NCI-H526 treated with DMSO at 0.1 percent for 48 hours (cell line): ENCODE measurements around the gene SLC2A13.
"Not testable (repeated sequence)": the region's sequence is repeated elsewhere in the genome, so short reads cannot be mapped to it uniquely, and the experiment has no call there.

Source experiments
- DNase-seq: peaks from one replicate; lab custom pipeline; 2025; lab: John Stamatoyannopoulos, UW

SLC2A13 gene

GRCh38 chr12:40034712-40035111, 71.2 kb downstream of the SLC2A13 start:
- DNase-seq = no peak

GRCh38 chr12:40034156-40034555, 71.7 kb downstream of the SLC2A13 start:
- no peak for DNase-seq

DNA sequence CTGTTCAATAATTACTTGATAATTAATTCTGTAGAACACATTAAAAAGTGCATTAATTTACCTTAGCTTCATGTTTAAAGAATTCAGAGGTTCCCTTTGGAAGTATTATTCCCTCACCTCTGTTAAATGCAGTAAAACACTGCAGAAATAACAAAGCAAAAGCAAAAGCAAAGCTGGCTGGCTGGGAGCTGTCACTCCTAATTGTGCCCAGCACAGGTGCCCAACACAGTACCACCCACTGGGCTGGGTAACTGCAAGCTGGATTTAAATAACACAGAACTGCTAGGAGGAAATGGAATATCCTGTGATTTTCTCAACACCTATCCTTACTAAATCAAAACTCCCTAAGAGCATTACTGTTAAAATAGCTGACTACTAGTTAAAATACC, 72.6 kb downstream of the SLC2A13 start:
- DNase-seq = no peak

DNA sequence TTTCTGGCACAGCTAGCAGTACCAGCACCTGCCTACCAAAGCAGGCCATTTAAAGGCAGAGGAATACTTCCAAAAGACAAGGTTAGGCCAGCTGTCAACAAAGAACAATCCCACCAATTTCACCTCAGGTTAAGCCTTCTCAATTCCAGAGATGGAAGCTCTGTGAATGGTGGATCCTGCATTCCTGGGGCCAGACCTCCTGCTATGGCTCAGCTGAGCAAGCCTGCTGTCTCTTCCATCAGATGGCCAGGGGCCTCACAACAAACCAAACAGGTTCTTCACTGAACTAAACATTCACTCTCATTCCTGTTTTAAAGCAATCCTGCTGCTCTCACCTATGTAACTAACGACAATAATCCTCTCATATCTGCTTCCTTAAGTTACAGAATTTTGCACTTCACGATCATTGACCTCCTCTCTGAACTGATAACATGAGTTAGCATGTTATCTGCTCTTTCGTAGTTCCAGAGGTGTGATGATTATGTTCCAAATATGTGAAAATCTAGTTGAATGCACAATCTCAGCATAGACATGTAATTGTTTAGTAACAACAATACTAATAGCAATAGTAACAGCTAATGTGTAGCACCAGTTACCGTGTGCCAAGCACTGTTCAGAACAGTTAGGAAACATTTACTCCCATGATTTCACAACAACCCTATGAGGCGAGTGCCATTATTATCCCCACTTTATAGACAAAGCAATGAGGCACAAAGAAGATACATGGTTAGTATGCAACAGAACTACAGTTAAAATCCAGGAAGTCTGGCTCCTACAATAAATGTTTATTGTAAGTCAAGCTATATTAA, 73.2 kb downstream of the SLC2A13 start:
- DNase-seq = no peak

- no peak for DNase-seq
Measured at GRCh38 chr12:40031965-40032364, 73.9 kb downstream of the SLC2A13 start.

DNA sequence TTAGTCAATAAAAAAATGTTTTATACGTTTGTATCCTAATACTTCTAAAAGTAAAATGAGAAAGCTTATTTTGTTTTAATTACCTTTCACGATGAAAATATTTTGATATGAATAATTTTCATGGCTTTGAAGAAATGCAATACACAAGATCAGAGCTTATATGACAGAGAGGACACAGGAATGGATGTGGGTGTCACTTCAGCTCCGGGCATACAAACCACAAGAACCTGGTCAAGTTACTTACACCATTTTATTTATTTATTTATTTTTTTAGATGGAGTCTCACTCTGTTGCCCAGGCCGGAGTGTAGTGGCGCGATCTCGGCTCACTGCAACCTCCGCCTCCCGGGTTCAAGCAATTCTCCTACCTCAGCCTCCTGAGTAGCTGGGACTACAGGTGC, 74.9 kb downstream of the SLC2A13 start:
- DNase-seq = not testable (repeated sequence)

DNA sequence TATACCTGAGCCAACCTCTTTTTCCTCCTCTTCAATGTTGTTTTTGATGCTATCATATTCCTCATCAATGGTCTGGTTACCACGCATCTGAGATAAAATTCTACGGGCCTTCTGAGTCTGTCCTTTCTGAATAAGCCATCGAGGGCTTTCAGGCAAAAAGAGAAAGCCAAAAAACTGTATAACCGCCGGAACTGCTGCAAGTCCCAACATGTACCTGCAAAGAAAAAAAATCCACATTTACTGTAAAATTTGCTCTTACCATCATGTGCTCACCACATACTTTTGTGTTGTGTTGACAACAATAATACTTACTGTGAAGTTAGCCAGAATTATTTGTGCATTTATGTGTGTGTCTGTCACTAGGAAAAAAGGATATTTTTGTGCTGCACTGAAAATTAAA, 77.6 kb downstream of the SLC2A13 start:
- no peak for DNase-seq

DNA sequence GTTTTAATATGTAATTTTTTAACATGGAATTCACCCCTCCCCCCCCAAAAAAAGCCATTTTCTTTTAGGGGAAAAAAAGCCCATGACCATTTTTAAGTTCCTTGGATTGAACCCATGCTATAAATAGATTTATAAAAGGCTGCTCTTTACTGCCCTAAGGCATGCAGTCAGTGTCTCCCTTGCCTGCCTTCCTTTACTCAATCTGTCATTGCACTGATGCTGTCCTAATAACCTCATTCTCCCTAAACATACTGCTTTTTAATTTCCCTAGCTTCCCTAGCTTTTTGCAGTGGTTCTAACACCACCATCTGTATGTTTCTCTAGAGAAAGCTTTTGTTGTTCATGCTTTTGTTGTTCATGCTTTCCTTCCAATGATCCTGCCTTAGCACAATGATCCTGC, 83.0 kb downstream of the SLC2A13 start:
- no peak for DNase-seq

- DNase-seq = no peak
Measured at GRCh38 chr12:40020261-40020691, 85.6 kb downstream of the SLC2A13 start.

DNA sequence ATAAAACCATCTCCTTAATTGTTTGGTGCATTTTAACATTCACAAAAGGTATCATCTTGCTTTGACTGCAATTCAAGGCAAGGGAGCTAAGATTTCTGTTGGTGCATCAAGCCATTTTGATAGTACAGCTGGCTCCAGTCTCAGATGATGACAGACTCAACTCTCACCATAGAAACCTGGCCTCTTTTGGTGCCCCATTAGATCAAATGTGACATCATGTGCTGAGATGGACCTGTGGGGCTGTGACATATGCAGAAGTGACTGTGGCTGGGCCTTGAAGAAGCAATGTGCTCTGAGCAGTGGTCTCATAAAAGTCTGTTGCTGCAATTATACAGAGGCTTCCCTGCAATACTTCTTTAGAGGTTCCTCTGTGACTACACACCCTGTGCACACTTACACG, 88.4 kb downstream of the SLC2A13 start:
- DNase-seq = no peak

DNA sequence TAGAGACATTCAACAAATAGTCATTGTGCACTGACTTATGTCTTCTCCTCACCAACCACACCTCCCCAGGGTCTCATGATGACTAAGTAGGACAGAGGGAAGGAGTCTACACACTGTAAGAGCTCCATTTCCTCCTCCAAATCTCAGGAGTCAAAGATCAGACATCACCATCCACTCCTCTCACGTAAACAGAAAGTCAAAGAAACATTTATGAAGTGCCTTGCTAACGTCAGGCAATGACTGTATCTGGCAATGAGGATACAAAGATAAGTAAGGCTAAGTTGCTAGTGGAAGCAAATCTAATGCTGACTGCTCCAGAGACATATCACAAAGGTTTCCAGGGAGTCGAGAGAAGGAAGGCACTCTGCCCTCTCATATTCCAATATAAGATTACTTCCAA, 88.9 kb downstream of the SLC2A13 start:
- DNase-seq = no peak

DNA sequence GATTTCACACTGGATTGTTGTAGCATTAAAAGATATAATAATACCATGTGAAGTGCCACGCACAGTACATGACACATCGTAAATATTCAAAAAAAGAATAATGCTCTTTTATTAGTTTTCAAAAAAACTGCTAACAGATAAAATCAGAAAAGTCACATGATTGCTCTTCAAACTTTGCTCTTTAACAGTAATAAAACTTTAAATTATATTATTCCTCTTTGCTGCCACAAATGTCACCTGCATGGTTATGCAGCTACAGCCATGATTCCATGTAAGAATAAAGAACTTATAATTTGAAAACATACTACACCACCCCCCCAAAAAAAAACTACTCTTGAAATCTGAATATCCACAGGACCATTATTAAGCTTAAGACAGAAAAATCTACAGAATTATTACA, 90.0 kb downstream of the SLC2A13 start:
- no peak for DNase-seq

DNA sequence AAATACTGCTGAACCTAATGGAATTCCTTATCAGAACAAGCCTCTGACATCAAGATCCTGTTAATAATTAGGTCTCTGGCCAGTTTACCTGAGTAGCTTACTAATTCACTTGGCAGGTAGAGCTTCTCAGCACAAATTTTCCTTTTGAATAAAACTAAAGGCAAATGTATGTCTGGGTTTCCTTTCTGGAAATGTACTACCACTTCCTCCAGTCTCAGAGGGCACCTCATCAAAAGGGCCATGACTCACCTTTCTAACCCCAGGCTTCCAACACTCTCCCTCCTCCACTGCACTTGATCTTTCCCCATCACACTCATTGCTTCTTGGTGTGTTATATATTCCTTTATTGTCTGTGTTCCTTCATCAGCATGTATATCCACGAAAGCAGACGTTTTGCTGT, 90.5 kb downstream of the SLC2A13 start:
- no peak for DNase-seq

GRCh38 chr12:40013847-40014246, 92.0 kb downstream of the SLC2A13 start:
- DNase-seq = no peak

- no peak for DNase-seq
Measured at GRCh38 chr12:40013292-40013691, 92.6 kb downstream of the SLC2A13 start.

DNA sequence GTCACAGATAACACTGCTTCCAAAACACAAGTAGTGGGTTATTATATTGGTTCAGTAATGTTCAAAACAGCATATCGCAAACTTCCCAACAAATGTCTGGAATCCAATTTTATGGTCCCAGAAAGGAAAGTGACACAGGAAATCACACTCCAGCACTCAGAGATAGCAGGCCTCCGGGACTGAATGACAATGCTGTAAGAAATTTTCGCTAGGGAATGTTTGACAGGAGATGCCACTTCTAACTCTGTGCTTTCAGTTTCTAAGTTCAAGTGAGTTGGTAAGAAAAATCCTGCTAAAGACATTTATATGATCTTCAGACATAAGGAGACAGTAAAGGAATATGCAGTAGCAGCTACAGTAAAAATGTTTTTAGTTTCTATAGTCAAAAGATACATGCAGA, 93.2 kb downstream of the SLC2A13 start:
- DNase-seq = no peak

GRCh38 chr12:40011775-40012129, 94.1 kb downstream of the SLC2A13 start:
- DNase-seq = no peak

- no peak for DNase-seq
Measured at GRCh38 chr12:40010899-40011774, 94.7 kb downstream of the SLC2A13 start.

GRCh38 chr12:40002178-40003169, 103.4 kb downstream of the SLC2A13 start:
- DNase-seq = no peak

DNA sequence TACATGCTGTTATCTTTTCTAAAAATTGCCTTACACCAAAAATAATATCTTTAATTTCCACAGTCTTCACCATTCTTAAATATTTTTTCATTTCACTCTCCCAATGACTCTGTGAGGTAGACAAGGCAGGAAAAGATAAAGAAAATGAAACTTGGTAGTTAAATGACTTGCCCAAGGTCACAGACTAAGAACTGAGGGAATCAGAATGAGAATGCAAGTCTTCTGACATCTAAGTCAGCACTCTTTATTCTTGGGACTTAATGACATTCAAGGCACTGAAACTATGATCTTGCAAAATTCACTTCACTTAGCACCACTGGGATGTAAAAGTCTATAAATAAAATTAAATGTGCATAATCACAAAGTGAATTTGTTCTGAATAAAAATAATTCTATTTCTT, 104.5 kb downstream of the SLC2A13 start:
- DNase-seq = no peak

DNA sequence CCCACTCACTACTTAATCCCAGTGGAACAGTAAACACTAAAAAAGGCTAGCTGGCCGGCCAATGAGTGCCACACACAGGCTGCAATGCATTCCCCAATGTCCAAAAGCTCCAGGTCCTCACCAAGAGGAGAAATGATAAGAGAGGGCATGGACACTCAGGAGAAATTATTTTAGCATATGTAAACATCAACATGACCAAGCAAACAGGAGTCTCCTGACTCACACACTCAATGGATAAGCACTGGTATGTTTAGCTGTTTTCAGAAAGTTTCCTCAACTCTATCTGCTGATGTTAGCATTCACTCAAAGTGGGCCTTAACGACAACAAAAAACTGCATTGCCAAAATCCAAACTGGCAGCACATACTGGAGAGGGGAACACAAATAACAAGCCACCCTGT, 105.0 kb downstream of the SLC2A13 start:
- no peak for DNase-seq

DNA sequence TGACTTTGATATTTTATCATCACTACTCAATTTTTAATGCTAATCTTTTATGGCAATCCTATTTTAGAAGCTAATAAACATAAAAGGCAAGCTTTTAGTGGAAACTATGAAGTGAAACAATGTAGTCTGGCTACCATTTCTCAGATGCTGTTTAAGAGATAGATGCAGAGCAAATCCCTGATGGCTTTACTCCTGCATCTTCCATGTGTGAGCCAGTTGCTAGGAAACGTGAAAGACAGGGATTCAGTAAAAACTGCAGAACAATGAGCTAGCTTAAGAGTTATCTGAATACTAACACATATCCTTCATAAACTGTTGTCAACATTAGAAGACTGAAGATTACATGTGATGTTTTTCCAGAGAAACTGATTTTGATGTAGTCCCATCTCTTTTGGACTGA, 112.6 kb downstream of the SLC2A13 start:
- DNase-seq = no peak
